Upper lobe of left lung (tissue), 6 donors: ENCODE results near the gene KMT2E. TPM values are rescaled to one million over a fixed set of nuclear protein-coding genes. Genes with fewer than 3 reads are reported as not detected.

Source experiments
- ATAC-seq, 2 donors: fragments of 200-7000 bp; cut with Tn5 transposase; one replicate each; pipeline ENCODE4 v1.9.1; 2022; ENCODE audit warnings: mild to moderate bottlenecking in 2 of 2, moderate library complexity in 2 of 2; ENCODE audit not compliant: low FRiP score in 2 of 2
- DNase-seq, 2 donors: peaks; one replicate each; pipeline ENCODE4 v3.0.0-alpha.2; 2019 to 2020
- H3K27ac ChIP-seq, 4 donors: fragments of 200-600 bp; sonication (generic); one replicate each; pipeline ENCODE4 v1.5.1; 2016 to 2019
- H3K27me3 ChIP-seq, 4 donors: fragments of 200-600 bp; sonication (generic); one replicate each; pipeline ENCODE4 v1.5.1; 2017 to 2019
- H3K36me3 ChIP-seq, 4 donors: fragments of 200-600 bp; sonication (generic); one replicate each; pipeline ENCODE4 v1.5.1; 2016 to 2019
- H3K4me1 ChIP-seq, 4 donors: fragments of 200-600 bp; sonication (generic); one replicate each; pipeline ENCODE4 v1.5.1; 2018 to 2019
- H3K4me3 ChIP-seq, 4 donors: fragments of 200-600 bp; sonication (generic); one replicate each; pipeline ENCODE4 v1.5.1; 2017 to 2019; ENCODE audit warnings: mild to moderate bottlenecking in 2 of 4, moderate library complexity in 1 of 4
- H3K9me3 ChIP-seq, 4 donors: fragments of 200-600 bp; sonication (generic); one replicate each; pipeline ENCODE4 v1.5.1; 2018 to 2019
- CTCF ChIP-seq, 6 experiments: fragments of 450-650 bp in 4 of 6; fragments of 200-600 bp in 2 of 6; sonication (generic) in 2 of 6; IDR thresholded peaks; one replicate each; pipeline ENCODE4 v1.5.1; 2016 to 2019; ENCODE audit warnings: antibody characterized with exemption in 6 of 6
- EP300 ChIP-seq, 4 donors: sonication (generic); formaldehyde crosslinking; IDR thresholded peaks; one replicate each; pipeline ENCODE4 v1.5.1; 2017; ENCODE audit warnings: antibody characterized with exemption in 4 of 4, control low read depth in 2 of 4
- POLR2A ChIP-seq, 4 donors: fragments of 450-650 bp; IDR thresholded peaks; one replicate each; pipeline ENCODE4 v1.5.1; 2016 to 2017; ENCODE audit warnings: antibody characterized with exemption in 4 of 4, mild to moderate bottlenecking in 2 of 4
- POLR2AphosphoS5 ChIP-seq, 2 donors: sonication (generic); formaldehyde crosslinking; IDR thresholded peaks; one replicate each; pipeline ENCODE4 v1.5.1; 2017; ENCODE audit warnings: antibody characterized with exemption in 2 of 2
- WGBS, 2 donors: methylation state at CpG; one replicate each; pipeline ENCODE4 v1.1.5; 2017 to 2018; 5-methylcytosine and 5-hydroxymethylcytosine counted together
- total RNA-seq, 6 donors: library from RNA; depleted of rRNA in 4 of 6; stranded (reverse); fragments of >200 nt in 4 of 6; gene quantifications; one replicate each; pipeline versions ENCODE4 v1.1.0 to v1.2.1, GENCODE V29; 2016 to 2021
- donor health status: DM: no; HTN: no; CAD: no; lungs with moderate emphysema.
- donor health status: DM: no; HTN: yes; CAD: no; lungs with severe emphysema.

Gene KMT2E
- total RNA-seq, 6 donors from 2014 or later: 77.3 to 182 (median 105) TPM

GRCh38 chr7:105065104-105065503 is 51.1 kb downstream of the KMT2E start:
- Histone ChIP-seq H3K36me3 (peaks cover 3 to 72% (median 27%) of the 10 kb centered on the region in 4 donors), H3K9me3 (no peaks in the 10 kb centered on the region), H3K4me1 (peaks cover 0 to 13% (median 4%) of the 10 kb centered on the region in 4 donors), H3K27me3 (no peaks in the 10 kb centered on the region), H3K4me3 (no peak overlapping the region), H3K27ac (no peak overlapping the region)
- TF ChIP-seq POLR2AphosphoS5 (IDR thresholded peaks at IDR 0.05) (no peak), POLR2A (IDR thresholded peaks at IDR 0.05) (no peak), CTCF (IDR thresholded peaks at IDR 0.05) (no peak), EP300 (IDR thresholded peaks at IDR 0.05) (no peak)
- DNase-seq (no peak), ATAC-seq (no peak)
- 85 to 95% methylated on average over 1 of the region's 1 CpG for WGBS, 2 donors

- WGBS, 2 donors: 97 to 99% methylated on average over 5 of the region's 5 CpGs
- TF ChIP-seq CTCF (IDR thresholded peaks at IDR 0.05) (no peak), POLR2A (IDR thresholded peaks at IDR 0.05) (no peak), POLR2AphosphoS5 (IDR thresholded peaks at IDR 0.05) (no peak)
- H3K36me3 ChIP-seq: peaks cover 3 to 89% (median 37%) of the 10 kb centered on the region in 4 donors
These were observed 53.7 kb downstream of the KMT2E start for GRCh38 chr7:105067691-105068090.

GRCh38 chr7:105068886-105069285 is 54.9 kb downstream of the KMT2E start:
- Histone ChIP-seq H3K27me3 (no peaks in the 10 kb centered on the region), H3K9me3 (no peaks in the 10 kb centered on the region), H3K4me1 (peaks cover 0 to 3% (median 1%) of the 10 kb centered on the region in 4 donors), H3K36me3 (peaks cover 10 to 87% (median 37%) of the 10 kb centered on the region in 4 donors), H3K27ac (no peak overlapping the region), H3K4me3 (no peak overlapping the region)
- 87 to 95% methylated on average over 1 of the region's 1 CpG for WGBS, 2 donors
- ATAC-seq (no peak), DNase-seq (no peak)
- TF ChIP-seq POLR2AphosphoS5 (IDR thresholded peaks at IDR 0.05) (no peak), CTCF (IDR thresholded peaks at IDR 0.05) (no peak)

More at GRCh38 chr7:105067691-105068090, 53.7 kb downstream of the KMT2E start:
- H3K27ac ChIP-seq: no peak overlapping the region
- no peak overlapping the region for H3K4me3 ChIP-seq
- H3K9me3 ChIP-seq: no peaks in the 10 kb centered on the region
- ATAC-seq: no peak
- DNase-seq: no peak
- H3K27me3 ChIP-seq: no peaks in the 10 kb centered on the region
- peaks cover 0 to 6% (median 3%) of the 10 kb centered on the region in 4 donors for H3K4me1 ChIP-seq

GRCh38 chr7:105073143-105073542 is 59.1 kb downstream of the KMT2E start:
- H3K27me3 ChIP-seq: no peaks in the 10 kb centered on the region
- H3K27ac ChIP-seq: no peak overlapping the region
- no peak for DNase-seq
- peaks cover 0 to 6% (median 0%) of the 10 kb centered on the region in 4 donors for H3K4me1 ChIP-seq
- H3K9me3 ChIP-seq: no peaks in the 10 kb centered on the region
- TF ChIP-seq POLR2AphosphoS5 (IDR thresholded peaks at IDR 0.05) (no peak), EP300 (IDR thresholded peaks at IDR 0.05) (no peak), POLR2A (IDR thresholded peaks at IDR 0.05) (no peak), CTCF (IDR thresholded peaks at IDR 0.05) (no peak)
- H3K36me3 ChIP-seq: peaks cover 19 to 93% (median 46%) of the 10 kb centered on the region in 4 donors
- ATAC-seq: no peak
- H3K4me3 ChIP-seq: no peak overlapping the region
- WGBS, 2 donors: 100% methylated on average over 1 of the region's 1 CpG

GRCh38 chr7:105079348-105079747 is 65.3 kb downstream of the KMT2E start:
- no peak for ATAC-seq
- peaks cover 37 to 99% (median 45%) of the 10 kb centered on the region in 4 donors for H3K36me3 ChIP-seq
- TF ChIP-seq CTCF (IDR thresholded peaks at IDR 0.05): no peak
- TF ChIP-seq POLR2A (IDR thresholded peaks at IDR 0.05): no peak
- TF ChIP-seq POLR2AphosphoS5 (IDR thresholded peaks at IDR 0.05): no peak
- no peak for TF ChIP-seq EP300 (IDR thresholded peaks at IDR 0.05)

More at GRCh38 chr7:105079348-105079747, 65.3 kb downstream of the KMT2E start:
- Histone ChIP-seq H3K27ac (no peak overlapping the region), H3K9me3 (no peaks in the 10 kb centered on the region), H3K4me3 (no peak overlapping the region), H3K27me3 (no peaks in the 10 kb centered on the region), H3K4me1 (peaks cover 0 to 6% (median 0%) of the 10 kb centered on the region in 4 donors)
- DNase-seq: no peak
- WGBS, 2 donors: 86 to 94% methylated on average over 6 of the region's 6 CpGs
